A549 treated with Mapracorat at 1 μM for 4 hours (cell line): ENCODE results near the gene TSNAXIP1. TPM values are rescaled to one million over a fixed set of nuclear protein-coding genes. Genes with fewer than 3 reads are reported as not detected.

Experiments used
- total RNA-seq: library from RNA; stranded (reverse); fragments of 200-300 nt; extraction: Qiagen RNA extraction; gene quantifications from 5 replicates; pipeline ENCODE4 v1.2.3, GENCODE V29; 2022

TSNAXIP1 gene, protein sequence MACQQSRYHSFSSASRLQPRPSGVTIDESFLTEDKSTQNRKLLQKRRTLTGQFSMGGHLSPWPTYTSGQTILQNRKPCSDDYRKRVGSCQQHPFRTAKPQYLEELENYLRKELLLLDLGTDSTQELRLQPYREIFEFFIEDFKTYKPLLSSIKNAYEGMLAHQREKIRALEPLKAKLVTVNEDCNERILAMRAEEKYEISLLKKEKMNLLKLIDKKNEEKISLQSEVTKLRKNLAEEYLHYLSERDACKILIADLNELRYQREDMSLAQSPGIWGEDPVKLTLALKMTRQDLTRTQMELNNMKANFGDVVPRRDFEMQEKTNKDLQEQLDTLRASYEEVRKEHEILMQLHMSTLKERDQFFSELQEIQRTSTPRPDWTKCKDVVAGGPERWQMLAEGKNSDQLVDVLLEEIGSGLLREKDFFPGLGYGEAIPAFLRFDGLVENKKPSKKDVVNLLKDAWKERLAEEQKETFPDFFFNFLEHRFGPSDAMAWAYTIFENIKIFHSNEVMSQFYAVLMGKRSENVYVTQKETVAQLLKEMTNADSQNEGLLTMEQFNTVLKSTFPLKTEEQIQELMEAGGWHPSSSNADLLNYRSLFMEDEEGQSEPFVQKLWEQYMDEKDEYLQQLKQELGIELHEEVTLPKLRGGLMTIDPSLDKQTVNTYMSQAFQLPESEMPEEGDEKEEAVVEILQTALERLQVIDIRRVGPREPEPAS
- total RNA-seq: 0.39 to 0.64 TPM (median 0.47 TPM) in 5 replicates

DNA sequence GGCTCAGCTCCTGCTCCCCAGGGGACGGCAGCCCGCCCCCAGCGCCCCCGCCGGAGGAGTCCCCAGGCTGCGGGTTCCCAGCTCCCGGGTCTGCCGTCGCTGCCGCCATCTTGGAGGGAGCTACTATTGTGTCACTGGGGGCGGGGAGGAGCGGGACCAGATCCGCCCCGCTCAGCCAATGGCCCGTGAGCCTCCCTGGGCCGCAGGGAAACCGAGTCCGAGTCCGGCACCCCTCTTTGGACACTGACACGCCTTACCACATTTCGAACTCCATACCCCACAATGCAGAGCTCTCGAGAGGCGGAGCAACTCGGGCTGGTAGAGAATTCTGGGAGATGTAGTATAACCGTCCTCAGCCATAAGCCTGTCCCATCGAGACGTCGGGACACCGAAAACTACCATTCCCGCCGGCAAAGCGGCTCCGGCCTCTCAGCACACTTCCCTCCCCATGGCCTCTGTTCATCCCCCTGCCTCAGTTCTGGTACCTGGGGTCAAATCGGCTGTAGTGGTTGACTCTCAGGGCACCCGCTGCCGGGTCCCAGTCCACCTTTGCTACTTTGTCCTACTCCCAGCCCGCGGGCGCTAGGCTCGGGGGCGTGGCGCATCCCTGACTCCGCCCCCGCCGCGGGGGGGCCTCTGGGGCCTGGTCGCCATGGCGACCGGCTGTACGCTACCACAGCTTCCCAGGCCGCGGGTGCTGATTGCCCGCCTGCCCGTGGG, at the start of gene TSNAXIP1, which contains the start of gene RANBP10:
TSNAXIP1 (plus strand) TSS at position 462 of the 720 bp plus-strand sequence. CDS start 261 bp downstream, outside the sequence.
RANBP10 (minus strand) TSS at position 133 of the 720 bp plus-strand sequence; CDS start at position 109, 24 bp downstream.

DNA sequence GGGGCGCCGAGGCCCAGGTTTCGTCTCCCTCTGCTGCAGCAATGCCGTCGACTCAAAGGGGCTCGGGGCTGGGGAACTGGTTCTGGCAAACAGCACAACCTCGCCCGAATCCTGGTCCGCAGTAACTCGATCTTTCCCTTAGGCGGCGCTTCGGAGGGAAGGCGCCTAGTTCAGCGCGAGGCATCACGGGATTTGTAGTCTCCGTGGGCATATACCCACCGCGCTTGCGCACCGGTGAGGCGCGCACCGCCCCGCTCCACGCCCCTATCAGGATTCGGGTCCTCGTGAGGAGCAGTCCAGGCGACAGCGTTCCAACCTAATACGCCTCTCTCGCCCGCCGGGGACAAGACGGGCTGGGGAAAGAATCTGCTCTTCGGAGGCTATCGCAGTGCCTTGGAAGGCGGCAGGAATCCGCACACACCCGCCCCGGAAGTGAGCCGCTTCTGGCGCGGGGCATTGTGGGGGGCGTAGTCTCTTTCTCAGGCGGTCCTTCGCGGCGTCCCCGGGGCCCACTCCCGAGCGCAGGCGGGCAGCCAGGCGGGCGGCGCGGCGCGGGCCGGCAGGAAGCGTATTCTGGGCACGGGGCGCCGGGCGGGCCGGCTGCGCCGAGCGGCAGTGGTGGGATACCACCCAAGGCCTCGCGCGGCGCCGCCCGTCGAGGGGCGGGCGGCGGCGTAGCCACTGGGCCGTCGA, 35.3 kb downstream of the TSNAXIP1 start, which contains the start of gene THAP11:
THAP11 (plus strand) TSS at position 505 of the 693 bp plus-strand sequence. CDS start 235 bp downstream, outside the sequence.

DNA sequence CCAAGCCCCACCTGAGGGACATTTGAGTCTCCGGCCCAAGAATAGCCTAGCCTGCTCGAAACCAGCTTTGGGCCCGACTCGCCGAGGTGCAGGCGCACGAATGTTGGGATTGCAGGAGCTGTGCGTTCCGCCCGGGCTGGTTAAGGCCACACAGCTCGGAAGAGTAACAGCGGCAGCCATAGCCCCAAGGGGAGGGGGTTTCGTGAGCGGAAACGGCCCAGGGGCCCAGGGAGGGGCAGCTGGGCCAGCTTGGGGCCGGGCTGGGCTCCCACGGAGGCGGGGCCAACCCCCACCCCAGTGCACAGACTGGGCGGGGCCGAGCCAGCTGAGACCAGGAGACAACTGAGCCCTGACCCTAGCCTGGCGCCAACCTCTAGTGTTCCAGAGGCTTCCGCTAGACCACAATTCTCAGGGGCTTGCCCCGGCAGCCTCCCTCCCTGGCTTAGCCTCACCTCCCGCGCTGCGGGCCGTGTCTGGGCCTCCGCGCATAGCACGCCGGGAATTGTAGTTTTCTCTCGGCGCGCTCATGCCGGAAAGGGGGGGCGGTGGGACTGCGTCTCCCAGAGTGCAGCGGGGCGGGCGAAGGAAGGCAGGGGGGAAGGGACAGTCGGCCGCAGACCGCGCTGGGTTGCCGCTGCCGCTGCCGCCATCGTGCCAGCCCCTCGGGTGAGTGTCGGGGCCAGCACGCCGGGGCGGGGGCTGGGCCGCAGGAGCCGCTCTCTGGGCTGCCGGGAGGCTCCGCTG, 39.8 kb downstream of the TSNAXIP1 start, which contains the start of gene NUTF2:
NUTF2 (plus strand) TSS at position 614 of the 744 bp plus-strand sequence. CDS start 18,198 bp downstream, outside the sequence.

DNA sequence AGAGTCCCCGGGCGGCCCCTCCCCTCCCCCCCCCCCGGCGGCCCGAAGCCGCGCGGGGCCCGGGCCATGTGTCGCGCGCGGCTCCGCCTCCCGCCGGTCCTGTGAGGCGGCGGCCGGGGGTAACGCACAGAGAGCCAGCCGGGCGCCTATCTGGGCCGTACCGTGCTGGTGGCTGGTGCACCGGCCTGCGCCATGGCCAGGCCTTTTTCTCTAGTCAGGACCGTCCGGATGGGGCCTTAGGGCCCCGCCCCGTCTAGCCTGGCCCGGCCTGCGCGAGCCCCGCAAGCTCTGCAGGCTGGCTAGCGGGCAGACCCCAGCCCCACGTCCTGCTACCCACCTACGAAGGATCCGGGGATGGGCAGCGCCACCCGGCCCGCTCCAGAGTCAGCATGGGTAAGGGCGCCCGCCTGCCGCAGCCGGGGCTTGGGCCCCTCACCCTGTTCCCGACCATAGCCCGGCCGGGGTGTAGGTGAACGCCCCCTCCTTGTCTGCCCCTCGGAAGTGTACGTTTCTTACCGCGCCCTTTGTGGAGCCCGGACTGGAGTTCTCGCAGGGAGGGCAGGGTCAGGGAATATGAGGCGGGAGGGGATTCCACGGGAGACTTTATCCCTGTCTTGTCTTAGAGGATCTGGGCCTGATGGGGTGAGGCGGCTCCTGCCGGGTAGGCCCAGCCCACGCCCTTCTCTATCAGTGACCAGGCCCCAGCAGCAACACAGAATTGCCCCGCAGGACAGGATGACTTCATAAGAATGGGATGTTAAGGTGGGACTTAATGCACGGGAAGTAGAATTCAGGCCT, 40.6 kb downstream of the TSNAXIP1 start, which contains the start of gene CENPT:
CENPT (minus strand) TSS at position 630 of the 798 bp plus-strand sequence. CDS start 13,834 bp downstream, outside the sequence.

DNA sequence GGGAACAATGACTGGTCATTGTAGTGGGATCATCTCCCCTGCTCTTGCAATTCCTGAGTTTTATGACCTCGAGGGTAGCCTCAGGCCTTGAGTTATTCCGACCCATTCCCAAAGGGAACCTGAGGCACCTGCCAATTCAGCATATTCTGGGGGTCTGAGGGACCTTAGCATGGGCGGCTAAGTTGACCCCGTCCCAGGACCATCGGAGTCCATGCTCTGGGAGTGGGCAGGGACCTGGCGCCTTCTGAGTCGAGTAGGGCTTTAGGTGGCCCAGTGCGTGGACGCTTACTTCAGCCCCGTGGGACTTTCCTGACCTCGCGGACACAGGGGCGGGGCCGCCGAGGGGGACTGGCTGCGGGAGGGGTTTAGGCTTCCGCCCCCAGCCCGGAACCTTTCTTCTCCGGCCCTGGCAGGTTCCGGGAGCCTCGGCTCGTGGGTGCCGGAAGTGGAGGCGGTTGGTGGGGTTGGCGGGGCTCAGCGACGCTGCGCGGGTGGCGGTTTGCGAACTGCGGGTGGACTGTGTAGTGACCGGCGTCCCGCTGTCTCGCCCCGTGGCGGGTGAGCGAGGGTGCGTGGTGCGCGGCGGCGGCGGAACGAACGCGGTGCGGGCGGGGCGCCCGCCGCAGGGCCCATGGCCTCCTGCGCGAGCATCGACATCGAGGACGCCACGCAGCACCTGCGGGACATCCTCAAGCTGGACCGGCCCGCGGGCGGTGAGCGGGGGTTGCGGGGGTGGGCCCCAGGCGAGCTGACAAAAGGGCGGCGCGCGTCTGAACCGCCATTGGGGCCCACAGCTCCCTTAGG, 66.1 kb downstream of the TSNAXIP1 start, which contains the start of gene EDC4:
EDC4 (plus strand) TSS at position 422 of the 804 bp plus-strand sequence; CDS start at position 632, 210 bp downstream.

Other genes with a start within 250 kb of the TSNAXIP1 start
- gene CTCF, start 244.4 kb upstream of the TSNAXIP1 start, total RNA-seq: 32.0 to 34.9 TPM (median 33.5 TPM) in 5 replicates
- gene CARMIL2, start 161.7 kb upstream of the TSNAXIP1 start, total RNA-seq: 1.3 to 3.5 TPM (median 2.1 TPM) in 5 replicates
- 25.9 to 36.9 TPM (median 36.1 TPM) in 5 replicates for gene ACD, start 146.6 kb upstream of the TSNAXIP1 start, total RNA-seq
- gene PARD6A, start 145.9 kb upstream of the TSNAXIP1 start, total RNA-seq: 1.3 to 2.8 TPM (median 2.2 TPM) in 5 replicates
- gene ENKD1, start 140.1 kb upstream of the TSNAXIP1 start, total RNA-seq: 6.9 to 12.7 TPM (median 10.0 TPM) in 5 replicates
- gene C16orf86, start 140.1 kb upstream of the TSNAXIP1 start, total RNA-seq: 0.13 to 0.30 TPM in 2 of 5 replicates, not detected in the others
- 15.7 to 16.7 TPM (median 15.9 TPM) in 5 replicates for gene GFOD2, start 87.6 kb upstream of the TSNAXIP1 start, total RNA-seq
- gene RANBP10, start 329 bp upstream of the TSNAXIP1 start, total RNA-seq: 8.0 to 9.6 TPM (median 8.5 TPM) in 5 replicates
- 24.3 to 41.1 TPM (median 39.8 TPM) in 5 replicates for gene THAP11, start 35.4 kb downstream of the TSNAXIP1 start, total RNA-seq
- 226 to 277 TPM (median 235 TPM) in 5 replicates for gene NUTF2, start 40.0 kb downstream of the TSNAXIP1 start, total RNA-seq
- gene CENPT, start 40.8 kb downstream of the TSNAXIP1 start, total RNA-seq: 23.7 to 32.7 TPM (median 28.6 TPM) in 5 replicates
- gene EDC4, start 66.2 kb downstream of the TSNAXIP1 start, total RNA-seq: 53.8 to 72.4 TPM (median 64.2 TPM) in 5 replicates
- gene NRN1L, start 78.0 kb downstream of the TSNAXIP1 start, total RNA-seq: 0.29 TPM in 1 of 5 replicates, not detected in the others
- gene PSKH1, start 86.4 kb downstream of the TSNAXIP1 start, total RNA-seq: 11.1 to 17.4 TPM (median 14.4 TPM) in 5 replicates
- 1.3 to 1.9 TPM (median 1.4 TPM) in 5 replicates for gene CTRL, start 125.0 kb downstream of the TSNAXIP1 start, total RNA-seq
- 40.2 to 55.7 TPM (median 49.8 TPM) in 5 replicates for gene PSMB10, start 130.0 kb downstream of the TSNAXIP1 start, total RNA-seq
- gene LCAT, start 137.2 kb downstream of the TSNAXIP1 start, total RNA-seq: 8.6 to 15.1 TPM (median 13.1 TPM) in 5 replicates
- gene SLC12A4, start 161.7 kb downstream of the TSNAXIP1 start, total RNA-seq: 23.7 to 39.8 TPM (median 34.1 TPM) in 5 replicates
- not detected in 5 replicates for gene DPEP3, start 173.6 kb downstream of the TSNAXIP1 start, total RNA-seq
- not detected in 5 replicates for gene DPEP2, start 192.6 kb downstream of the TSNAXIP1 start, total RNA-seq
- not detected in 5 replicates for gene DPEP2NB, start 209.0 kb downstream of the TSNAXIP1 start, total RNA-seq
- gene DDX28, start 216.3 kb downstream of the TSNAXIP1 start, total RNA-seq: 17.7 to 20.1 TPM (median 20.0 TPM) in 5 replicates
- gene DUS2, start 216.4 kb downstream of the TSNAXIP1 start, total RNA-seq: 14.5 to 17.1 TPM (median 16.6 TPM) in 5 replicates